ENCODE results near the gene JSRP1.
A peak's percentile ranks its signal among the peaks of the same experiment; 100 is the strongest.

JSRP1 gene, protein sequence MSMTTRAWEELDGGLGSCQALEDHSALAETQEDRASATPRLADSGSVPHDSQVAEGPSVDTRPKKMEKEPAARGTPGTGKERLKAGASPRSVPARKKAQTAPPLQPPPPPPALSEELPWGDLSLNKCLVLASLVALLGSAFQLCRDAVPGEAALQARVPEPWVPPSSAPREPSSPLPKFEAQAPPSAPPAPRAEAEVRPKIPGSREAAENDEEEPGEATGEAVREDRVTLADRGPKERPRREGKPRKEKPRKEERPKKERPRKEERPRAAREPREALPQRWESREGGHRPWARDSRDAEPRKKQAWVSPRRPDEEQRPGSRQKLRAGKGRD

GRCh38 chr19:2255982-2256685, at the start of gene JSRP1:
JSRP1 (minus strand) TSS chr19:2256417; CDS start chr19:2255314, 1,103 bp downstream.
- DNase-seq = no peak
- ATAC-seq = no peak

GRCh38 chr19:2305452-2306280, 49.4 kb upstream of the JSRP1 start:
- DNase-seq = no peak
- ATAC-seq = no peak

DNA sequence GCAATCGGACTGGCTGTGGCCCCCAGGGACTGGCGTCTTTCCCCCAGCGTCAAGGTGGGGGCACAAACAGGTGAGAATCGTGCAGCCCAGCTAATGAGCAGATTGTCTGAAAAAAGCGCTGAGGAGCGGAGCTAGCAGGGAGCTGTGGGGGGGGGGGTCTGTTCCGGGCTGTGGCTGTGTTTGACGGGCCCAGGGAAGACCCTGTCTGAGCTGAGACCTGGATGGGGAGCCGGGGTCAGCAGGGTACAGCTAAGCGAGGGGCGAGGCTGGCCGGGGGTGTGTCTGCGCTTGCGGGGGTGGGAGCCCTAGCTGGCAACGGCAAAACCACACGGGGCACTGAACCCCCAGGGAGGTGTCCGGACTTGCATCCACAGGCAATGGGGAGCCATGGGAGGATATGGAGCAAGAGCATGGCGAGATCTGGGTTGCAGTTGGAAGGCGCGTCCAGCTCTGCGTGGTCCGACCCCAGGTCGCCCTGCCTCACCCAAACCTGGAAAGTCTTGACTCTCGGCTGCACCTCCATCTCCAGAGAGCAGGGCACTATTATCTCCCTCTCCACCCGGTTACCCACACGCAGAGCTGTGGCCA, 47.1 kb upstream of the JSRP1 start:
- ATAC-seq (no peak), DNase-seq (no peak)

DNA sequence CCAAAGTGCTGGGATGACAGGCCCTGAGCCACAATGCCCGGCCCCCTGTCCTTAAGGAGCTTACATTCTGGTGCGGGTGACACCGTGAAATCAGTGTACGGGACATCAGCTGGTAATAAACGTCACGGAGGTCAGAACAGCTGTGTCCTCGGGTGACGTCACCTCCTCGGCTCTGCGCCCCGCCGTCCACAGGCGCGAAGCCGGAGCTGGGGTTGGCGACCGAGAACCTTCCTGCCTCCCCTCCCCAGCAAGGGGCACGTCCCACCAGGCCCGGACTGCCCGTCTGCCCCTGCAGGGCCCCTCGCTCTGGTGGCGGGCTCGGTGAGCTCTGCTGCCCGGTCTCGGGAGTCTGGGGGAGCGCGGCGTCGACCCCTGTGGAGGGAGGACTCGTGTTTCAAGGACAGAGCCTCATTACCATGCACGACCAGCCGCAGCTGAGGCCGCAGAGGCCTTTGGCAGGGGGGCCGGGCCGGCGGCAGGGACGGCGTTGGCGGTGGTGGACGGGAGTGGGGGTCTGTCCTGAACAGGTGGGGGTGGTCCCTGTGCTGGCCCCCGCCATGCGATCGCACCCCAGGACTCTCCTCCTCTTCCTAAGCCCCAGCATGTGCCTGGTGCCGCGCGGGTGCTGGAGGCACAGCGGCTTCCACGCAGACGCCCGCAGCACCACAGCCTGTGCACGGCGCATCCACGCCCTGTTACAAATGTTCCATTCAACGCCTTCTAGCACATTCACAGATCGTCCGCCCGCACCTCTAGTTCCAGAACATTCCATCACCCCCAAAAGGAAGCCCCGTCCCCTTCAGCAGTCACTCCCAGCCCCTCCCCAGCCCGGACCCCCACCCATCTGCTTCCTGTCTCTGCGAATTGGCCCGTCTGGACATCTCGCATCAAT, 46.3 kb upstream of the JSRP1 start:
- DNase-seq (no peak), ATAC-seq (no peak)

GRCh38 chr19:2300533-2300932, 44.3 kb upstream of the JSRP1 start:
- DNase-seq (no peak), ATAC-seq (no peak)

DNA sequence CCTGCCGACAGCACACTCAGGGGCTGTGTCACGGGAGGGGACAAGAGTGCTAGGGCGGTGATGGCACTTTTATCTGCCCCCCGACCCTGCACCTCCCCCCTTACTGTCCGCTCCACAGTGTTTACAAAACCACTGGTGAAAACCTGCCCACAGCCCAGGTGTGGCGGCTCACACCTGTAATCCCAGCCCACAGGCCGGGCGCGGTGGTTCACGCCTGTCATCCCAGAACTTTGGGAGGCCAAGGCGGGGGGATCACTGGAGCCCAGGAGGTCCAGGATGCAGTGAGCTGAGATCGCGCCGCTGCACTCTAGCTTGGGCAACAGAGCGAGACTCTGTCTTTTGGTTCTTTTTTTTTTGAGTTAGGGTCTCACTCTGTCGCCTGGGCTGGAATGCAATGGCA, 39.9 kb upstream of the JSRP1 start:
- DNase-seq (no peak), ATAC-seq (no peak)

DNA sequence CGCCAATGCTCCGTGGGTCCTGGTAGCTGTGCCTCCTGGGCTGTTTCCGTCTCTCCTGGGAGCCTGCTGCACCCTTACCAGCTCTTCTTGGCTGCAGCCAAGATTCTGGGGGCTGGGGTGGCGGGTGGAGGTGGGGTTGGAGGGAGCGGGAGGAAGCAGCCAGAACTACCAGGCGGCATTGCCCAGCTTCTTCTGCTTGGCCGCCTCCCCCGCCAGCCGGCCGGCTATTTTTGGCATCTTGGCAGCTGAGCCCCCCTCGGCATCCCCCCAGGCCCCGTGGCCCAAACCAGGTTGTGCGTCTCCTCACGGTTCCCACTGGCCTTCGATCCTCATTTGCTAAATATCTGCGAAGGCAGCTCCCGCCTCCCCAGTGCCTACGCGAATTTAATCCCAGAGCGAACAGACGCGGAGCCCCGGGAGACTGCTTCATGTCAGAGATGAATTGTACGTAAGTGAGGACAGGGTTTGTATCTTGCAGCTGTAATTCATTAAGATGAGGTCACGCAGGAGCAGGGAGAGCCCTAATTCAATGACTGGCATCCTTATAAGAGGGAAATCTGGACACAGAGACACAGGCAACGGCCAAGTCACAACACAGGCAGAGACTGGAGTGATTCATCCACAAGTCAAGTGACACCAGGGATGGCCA, 38.6 kb upstream of the JSRP1 start:
- DNase-seq = no peak
- ATAC-seq = no peak

DNA sequence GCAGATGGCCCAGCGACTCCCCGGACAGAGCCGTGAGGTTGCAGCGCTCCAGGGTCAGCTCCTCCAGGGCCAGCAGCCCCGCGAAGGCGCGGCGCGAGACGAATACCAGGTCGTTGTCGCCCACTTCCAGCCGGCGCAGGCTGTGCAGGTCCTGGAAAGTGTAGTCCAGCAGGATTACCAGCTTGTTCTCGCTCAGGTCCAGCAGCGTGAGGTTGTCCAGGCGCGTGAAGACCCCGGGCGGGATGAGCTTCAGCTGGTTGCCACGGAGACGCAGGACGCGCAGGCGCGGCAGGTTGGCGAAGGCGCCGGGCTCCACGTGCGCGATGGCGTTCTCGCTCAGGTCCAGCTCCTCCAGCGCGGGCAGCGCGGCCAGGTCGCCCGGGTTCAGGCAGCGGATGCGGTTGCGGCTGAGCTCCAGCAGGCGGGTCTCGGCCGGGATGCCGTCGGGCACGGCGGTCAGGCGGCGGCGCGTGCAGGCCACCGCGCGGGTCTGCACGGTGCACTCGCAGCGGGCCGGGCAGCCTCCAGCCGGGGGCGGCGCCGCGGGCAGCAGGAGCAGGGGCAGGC, 35.1 kb upstream of the JSRP1 start:
- DNase-seq (no peak), ATAC-seq (no peak)

DNA sequence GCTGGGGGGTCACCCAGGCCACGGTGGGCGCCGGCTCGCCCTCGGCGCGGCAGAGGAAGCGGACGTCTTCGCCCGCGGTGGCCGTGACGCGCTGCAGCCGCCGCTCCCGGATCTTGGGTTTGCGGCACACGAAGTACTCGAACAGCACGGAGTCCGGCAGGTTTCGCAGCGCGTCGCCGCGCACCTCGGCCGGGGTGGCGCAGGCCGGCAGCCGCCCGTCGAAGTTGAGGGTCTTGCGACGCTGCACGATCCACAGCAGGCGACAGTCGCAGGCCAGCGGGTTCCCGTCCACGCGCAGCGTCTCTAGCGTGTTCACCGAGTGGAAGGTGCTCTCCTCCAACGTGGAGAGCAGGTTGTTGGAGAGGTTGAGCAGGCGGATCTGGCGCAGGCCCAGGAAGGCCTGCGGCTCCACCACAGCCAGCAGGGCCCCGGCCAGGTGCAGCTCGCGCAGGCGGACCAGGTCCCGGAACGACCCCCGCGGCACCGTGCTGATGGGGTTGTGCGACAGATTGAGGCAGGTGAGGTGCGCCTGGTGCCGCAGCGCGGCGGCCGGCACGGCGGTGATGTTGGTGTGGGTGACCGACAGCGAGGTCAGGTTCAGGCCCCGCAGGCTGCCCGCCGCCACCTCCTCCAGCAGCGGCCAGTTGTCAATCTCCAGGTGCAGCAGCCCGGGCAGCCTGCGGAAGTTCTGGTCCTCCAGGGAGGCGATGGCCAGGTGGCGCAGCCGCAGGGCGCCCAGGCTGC, 34.4 kb upstream of the JSRP1 start:
- DNase-seq (no peak), ATAC-seq (no peak)

- DNase-seq = peak; percentile 50
Measured at GRCh38 chr19:2289714-2290435, 33.7 kb upstream of the JSRP1 start.

DNA sequence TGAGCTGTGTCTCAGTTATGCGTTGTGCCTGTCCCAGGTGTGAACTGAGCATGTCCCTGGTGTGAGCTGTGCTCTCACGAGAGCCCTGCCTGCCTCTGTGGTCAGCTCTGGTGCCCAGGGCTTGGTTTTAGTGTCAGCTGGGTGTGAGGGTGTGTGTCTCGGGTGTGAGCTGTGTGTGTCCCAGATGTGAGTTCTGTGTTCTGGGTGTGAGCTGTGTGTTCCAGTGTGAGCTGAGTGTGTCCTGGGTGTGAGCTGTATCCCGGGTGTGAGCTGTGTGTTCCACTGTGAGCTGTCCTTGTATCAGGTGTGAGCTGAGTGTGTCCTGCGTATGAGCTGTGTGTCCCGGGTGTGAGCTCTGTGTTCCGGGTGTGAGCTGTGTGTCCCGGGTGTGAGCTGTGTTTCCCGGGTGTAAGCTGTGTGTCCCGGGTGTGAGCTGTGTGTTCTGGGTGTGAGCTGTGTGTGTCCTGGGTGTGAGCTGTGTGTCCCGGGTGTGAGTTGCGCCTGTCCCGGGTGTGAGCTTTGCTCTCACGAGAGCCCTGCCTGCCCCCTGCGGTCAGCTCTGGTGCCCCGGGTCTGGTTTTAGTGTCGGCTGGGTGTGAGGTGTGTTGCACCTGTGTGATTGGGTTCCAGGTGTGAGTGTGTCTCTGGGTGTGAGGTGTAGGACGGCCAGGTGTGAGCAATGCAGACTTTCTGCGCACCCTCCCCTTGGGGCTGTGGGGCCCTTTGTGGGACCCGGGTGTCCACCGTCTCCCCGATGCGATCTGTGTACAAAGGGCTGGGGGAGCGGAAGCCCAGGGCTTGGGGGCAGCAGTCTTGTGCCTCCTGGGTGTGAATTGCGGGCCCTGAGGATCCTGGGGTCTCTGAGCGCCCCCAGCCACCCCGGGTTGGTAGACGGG, 32.8 kb upstream of the JSRP1 start:
- no peak for DNase-seq
- ATAC-seq = no peak

More at GRCh38 chr19:2289714-2290435, 33.7 kb upstream of the JSRP1 start:
- ATAC-seq = peak; percentile 20

DNA sequence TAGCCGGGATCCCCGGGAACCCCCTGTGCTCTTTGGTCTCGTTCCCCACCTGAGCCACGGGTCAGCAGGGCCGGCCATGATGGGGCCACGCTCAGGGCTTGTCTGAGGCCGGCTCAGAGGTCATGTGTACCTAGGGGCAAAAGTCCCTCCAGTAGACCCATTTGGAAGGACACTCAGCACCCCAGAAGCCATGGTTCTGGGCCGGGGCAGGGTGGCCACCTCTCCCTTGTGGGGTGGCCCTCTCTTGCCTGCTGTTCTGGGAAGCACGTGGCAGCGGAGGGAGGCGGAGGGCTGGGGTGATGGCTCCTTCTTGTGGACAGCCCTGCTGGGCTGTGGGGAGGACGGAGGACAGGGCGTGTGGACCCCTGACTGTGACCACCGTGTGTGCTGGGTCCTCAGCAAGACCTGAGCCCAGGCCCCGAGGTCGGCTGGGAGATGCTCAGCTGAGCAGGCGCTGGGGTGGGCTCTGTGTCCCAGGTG, 32.2 kb upstream of the JSRP1 start:
- ATAC-seq (no peak), DNase-seq (no peak)

DNA sequence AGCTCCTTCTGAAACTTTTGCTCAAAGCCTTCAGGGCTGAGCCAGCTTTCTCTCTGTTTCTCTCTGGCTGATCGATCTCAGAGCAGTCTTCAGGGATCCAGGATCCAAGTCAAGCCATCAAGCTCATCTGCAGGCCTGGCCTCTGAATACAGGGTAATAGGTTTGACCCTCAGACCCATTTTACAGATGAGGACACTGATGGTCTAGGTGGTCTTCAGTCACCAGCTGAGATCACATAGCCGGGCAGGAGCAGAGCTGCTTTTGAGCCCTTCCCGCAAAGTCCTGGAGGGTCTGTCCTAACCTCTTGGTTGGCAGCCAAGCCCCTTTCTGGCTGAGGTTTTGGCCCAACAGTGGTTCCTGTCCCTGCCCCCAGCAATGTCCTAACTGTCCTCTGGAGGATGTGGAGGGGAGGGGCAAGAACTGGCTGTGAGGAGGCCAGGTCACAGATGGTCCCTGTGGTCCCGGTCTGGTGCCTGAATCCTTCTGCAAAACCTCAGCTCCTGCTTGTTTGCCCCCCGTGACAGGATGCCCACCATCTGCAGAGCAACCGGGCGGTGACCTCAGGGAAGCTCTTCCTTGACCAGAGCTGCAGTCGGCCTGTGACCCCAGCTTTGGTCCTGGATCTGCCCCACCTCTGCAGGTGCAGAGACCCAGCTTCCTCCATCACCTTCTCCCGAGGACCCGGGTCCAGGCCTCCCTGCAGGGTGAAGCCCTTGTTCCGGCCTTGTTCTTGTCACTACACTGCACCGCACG, 31.5 kb upstream of the JSRP1 start:
- DNase-seq (no peak), ATAC-seq (no peak)

DNA sequence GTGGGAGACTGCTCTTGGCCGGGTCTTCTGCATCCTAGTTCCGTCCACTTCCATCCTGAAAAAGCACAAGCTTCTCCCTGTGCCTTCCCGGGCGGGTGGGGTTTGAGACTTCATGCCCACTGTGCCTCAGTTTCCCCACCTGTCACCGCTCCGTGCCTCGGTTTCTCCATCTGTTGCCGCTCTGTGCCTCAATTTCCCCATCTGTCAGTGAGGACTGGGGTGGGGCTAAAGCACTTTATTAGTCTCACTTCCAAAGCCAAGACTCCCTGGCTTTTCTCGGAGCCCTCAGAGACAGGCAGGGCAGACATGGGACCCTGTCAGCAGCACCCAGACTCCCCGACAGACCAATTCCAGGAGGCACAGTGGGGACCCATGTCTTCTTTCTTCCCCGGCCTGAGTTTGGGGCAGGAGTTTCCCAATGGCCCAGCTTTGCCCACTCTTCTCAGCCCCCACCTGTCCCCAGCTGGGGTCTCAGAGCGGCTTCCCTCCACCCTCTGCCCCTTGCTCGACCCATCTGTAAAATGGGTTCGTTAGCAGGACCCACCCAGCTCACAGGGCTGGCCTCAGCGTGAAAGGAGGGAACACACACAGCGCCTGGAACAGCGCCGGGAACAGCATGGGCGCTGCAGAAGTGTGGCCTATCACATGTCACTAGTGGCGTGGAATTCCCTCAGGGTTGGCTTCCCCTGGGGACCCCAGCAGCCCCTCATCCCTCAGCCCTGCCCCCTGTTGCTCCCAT, 30.4 kb upstream of the JSRP1 start:
- DNase-seq = no peak
- ATAC-seq = no peak

DNA sequence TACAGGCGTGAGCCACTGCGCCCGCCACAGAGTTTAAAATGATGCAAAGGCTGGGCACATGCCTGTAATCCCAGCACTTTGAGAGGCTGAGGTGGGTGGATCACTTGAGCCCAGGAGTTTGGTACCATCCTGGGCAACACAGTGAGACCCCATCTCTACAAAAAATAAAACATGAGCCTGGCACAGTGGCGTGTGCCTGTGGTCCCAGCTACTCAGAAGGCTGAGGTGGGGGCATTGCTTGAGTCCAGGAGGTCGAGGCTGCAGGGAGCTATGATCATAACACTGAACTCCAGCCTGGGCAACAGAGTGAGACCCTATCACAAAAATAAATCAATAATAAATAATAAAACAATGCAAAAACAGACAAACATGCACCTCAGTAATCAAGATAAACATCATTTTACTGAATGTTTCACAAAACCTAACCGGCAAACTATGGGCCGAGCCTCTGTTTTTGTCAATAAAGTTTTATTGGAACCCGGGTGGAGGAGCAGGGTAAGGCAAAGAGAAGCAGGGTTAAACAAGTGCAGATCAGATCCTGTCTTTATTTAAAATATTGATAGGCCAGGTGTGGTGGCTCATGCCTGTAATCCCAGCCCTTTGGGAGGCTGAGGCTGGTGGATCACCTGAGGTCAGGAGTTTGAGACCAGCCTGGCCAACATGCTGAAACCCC, 27.8 kb upstream of the JSRP1 start:
- ATAC-seq = no peak
- no peak for DNase-seq

GRCh38 chr19:2282862-2283237, 26.6 kb upstream of the JSRP1 start:
- no peak for ATAC-seq
- DNase-seq = no peak
